Neutrophil (primary cell): ENCODE measurements around the gene RBMS1.
"Not testable (repeated sequence)": the region's sequence is repeated elsewhere in the genome, so short reads cannot be mapped to it uniquely, and the experiment has no call there.

Experiments used
- H3K27ac ChIP-seq: fragments of 200-600 bp; sonication (generic); 2 replicates; pipeline ENCODE4 v1.5.1; 2016; ENCODE audit warnings: mild to moderate bottlenecking, moderate library complexity
- H3K27me3 ChIP-seq: fragments of 200-600 bp; sonication (generic); 2 replicates; pipeline ENCODE4 v1.6.0; 2016; ENCODE audit warnings: mild to moderate bottlenecking
- H3K36me3 ChIP-seq: fragments of 200-600 bp; sonication (generic); 2 replicates; pipeline ENCODE4 v1.5.1; 2017
- H3K4me1 ChIP-seq, 2 experiments: fragments of 200-600 bp in 1 of 2; sonication (generic) in 1 of 2; 1 replicate in 1 of 2; 2 replicates in 1 of 2; pipeline versions ENCODE4 v1.5.1 to v1.6.1; 2013 to 2016; ENCODE audit warnings: low read depth in 1 of 2, low read length in 1 of 2, mild to moderate bottlenecking in 1 of 2, moderate library complexity in 1 of 2; ENCODE audit not compliant: control insufficient read depth in 1 of 2, insufficient read depth in 1 of 2
- H3K4me3 ChIP-seq, 2 experiments: fragments of 200-600 bp in 1 of 2; sonication (generic) in 1 of 2; 1 replicate in 1 of 2; 2 replicates in 1 of 2; pipeline ENCODE4 v1.5.1; 2013 to 2016; ENCODE audit warnings: low read depth in 1 of 2, low read length in 1 of 2, mild to moderate bottlenecking in 1 of 2, moderate library complexity in 1 of 2
- H3K9me3 ChIP-seq: fragments of 200-600 bp; sonication (generic); 2 replicates; pipeline ENCODE4 v1.5.1; 2016
- CTCF ChIP-seq: fragments of 200-600 bp; sonication (generic); IDR thresholded peaks from 2 replicates; pipeline ENCODE4 v1.5.1; 2016; ENCODE audit warnings: antibody characterized with exemption

The RBMS1 gene

GRCh38 chr2:160442603-160443002, 51.0 kb downstream of the RBMS1 start:
- Histone ChIP-seq H3K4me1 (no peaks in the 10 kb centered on the region), H3K27ac (no peak overlapping the region), H3K4me3 (no peak overlapping the region), H3K9me3 (no peaks in the 10 kb centered on the region), H3K27me3 (no peaks in the 10 kb centered on the region), H3K36me3 (no peaks in the 10 kb centered on the region)
- TF ChIP-seq CTCF: no peak

GRCh38 chr2:160440888-160441287, 52.7 kb downstream of the RBMS1 start:
- H3K9me3 ChIP-seq: no peaks in the 10 kb centered on the region
- no peaks in the 10 kb centered on the region for H3K36me3 ChIP-seq
- no peak for TF ChIP-seq CTCF
- H3K27ac ChIP-seq: no peak overlapping the region
- H3K27me3 ChIP-seq: no peaks in the 10 kb centered on the region
- H3K4me3 ChIP-seq: no peak overlapping the region
- H3K4me1 ChIP-seq: no peaks in the 10 kb centered on the region

- not testable (repeated sequence) for H3K4me3 ChIP-seq, H3K4me1 ChIP-seq, H3K27me3 ChIP-seq, H3K36me3 ChIP-seq, H3K27ac ChIP-seq, H3K9me3 ChIP-seq
Observed at GRCh38 chr2:160439038-160439437, 54.6 kb downstream of the RBMS1 start.

GRCh38 chr2:160437273-160437672, 56.3 kb downstream of the RBMS1 start:
- Histone ChIP-seq H3K4me3 (no peak overlapping the region), H3K27ac (no peak overlapping the region), H3K4me1 (no peaks in the 10 kb centered on the region), H3K36me3 (no peaks in the 10 kb centered on the region), H3K27me3 (no peaks in the 10 kb centered on the region), H3K9me3 (no peaks in the 10 kb centered on the region)
- no peak for TF ChIP-seq CTCF

GRCh38 chr2:160434254-160434948, 59.2 kb downstream of the RBMS1 start:
- no peak for TF ChIP-seq CTCF
- no peak overlapping the region for H3K4me3 ChIP-seq
- H3K27me3 ChIP-seq: no peaks in the 10 kb centered on the region
- H3K4me1 ChIP-seq: no peaks in the 10 kb centered on the region
- H3K9me3 ChIP-seq: no peaks in the 10 kb centered on the region
- no peaks in the 10 kb centered on the region for H3K36me3 ChIP-seq
- H3K27ac ChIP-seq: no peak overlapping the region

- no peaks in the 10 kb centered on the region for H3K9me3 ChIP-seq
- no peaks in the 10 kb centered on the region for H3K27me3 ChIP-seq
- H3K4me1 ChIP-seq: peaks cover 6 to 7% of the 10 kb centered on the region in 2 experiments
- H3K36me3 ChIP-seq: no peaks in the 10 kb centered on the region
- TF ChIP-seq CTCF: no peak
- H3K27ac ChIP-seq: no peak overlapping the region
- no peak overlapping the region for H3K4me3 ChIP-seq
Observed at GRCh38 chr2:160433466-160434140, 60.0 kb downstream of the RBMS1 start.
